Heart right ventricle (tissue), 16 donors: ENCODE data around the gene FOXE3. TPM values are rescaled to one million over a fixed set of nuclear protein-coding genes. Genes with fewer than 3 reads are reported as not detected.

Experiments used
- ATAC-seq, 8 donors: fragments of 200-7000 bp; cut with Tn5 transposase; one replicate each; pipeline ENCODE4 v1.9.1; 2020; ENCODE audit warnings: mild to moderate bottlenecking in 8 of 8, moderate library complexity in 8 of 8, moderate number of reproducible peaks in 1 of 8
- DNase-seq, 2 donors: peaks; one replicate each; pipeline ENCODE4 v3.0.0-alpha.2; 2020
- H3K27ac ChIP-seq, 10 donors: fragments of 200-600 bp; sonication (generic) in 2 of 10; one replicate each; pipeline versions ENCODE4 v1.5.0 to v1.8.0; 2020 to 2022; ENCODE audit warnings: mild to moderate bottlenecking in 3 of 10
- H3K27me3 ChIP-seq, 7 donors: fragments of 200-600 bp; one replicate each; pipeline ENCODE4 v1.8.0; 2021 to 2022; ENCODE audit warnings: mild to moderate bottlenecking in 2 of 7
- H3K36me3 ChIP-seq, 9 donors: fragments of 200-600 bp; sonication (generic) in 1 of 9; one replicate each; pipeline versions ENCODE4 v1.5.0 to v1.8.0; 2020 to 2022; ENCODE audit warnings: mild to moderate bottlenecking in 2 of 9
- H3K4me1 ChIP-seq, 9 donors: fragments of 200-600 bp; sonication (generic) in 1 of 9; one replicate each; pipeline versions ENCODE4 v1.5.0 to v1.8.0; 2020 to 2022; ENCODE audit warnings: mild to moderate bottlenecking in 4 of 9
- H3K4me3 ChIP-seq, 10 donors: fragments of 200-600 bp; sonication (generic) in 2 of 10; one replicate each; pipeline versions ENCODE4 v1.5.0 to v1.8.0; 2020 to 2022; ENCODE audit warnings: mild to moderate bottlenecking in 7 of 10, moderate library complexity in 2 of 10
- H3K9me3 ChIP-seq, 11 donors: fragments of 200-600 bp in 10 of 11; sonication (generic) in 2 of 11; one replicate each; pipeline versions ENCODE4 v1.5.0 to v1.8.0; 2013 to 2022; ENCODE audit warnings: mild to moderate bottlenecking in 2 of 11, control low read depth in 1 of 11, moderate library complexity in 1 of 11
- CTCF ChIP-seq, 9 donors: fragments of 200-600 bp; sonication (generic) in 2 of 9; IDR thresholded peaks; one replicate each; pipeline versions ENCODE4 v1.5.0 to v1.8.0; 2021 to 2022; ENCODE audit warnings: antibody characterized with exemption in 9 of 9, mild to moderate bottlenecking in 5 of 9, moderate library complexity in 1 of 9
- WGBS, 2 donors: extraction: QIAGEN DNeasy Blood & Tissue Kit; methylation state at CpG; one replicate each; pipeline ENCODE4 v1.1.7; 2013; ENCODE audit warnings: inconsistent platforms in 1 of 2; 5-methylcytosine and 5-hydroxymethylcytosine counted together
- intact Hi-C, 10 donors: fragments of 100-400 bp; cut with DNase I; formaldehyde crosslinking; loops; one replicate each; pipeline versions ENCODE4 v1.11.1 to v1.14.2; 2022
- polyA plus RNA-seq, 2 donors: library from polyadenylated mRNA; stranded (reverse); fragments of 200-250 nt; gene quantifications; one replicate each; pipeline ENCODE4 v1.2.3, GENCODE V29; 2013
- total RNA-seq, 10 donors: library from RNA; stranded (reverse); fragmentation: NEBNext Ultra II Directional in 3 of 10; extraction: Animal tissue kit (Norgen Biotek cat#: 25700) in 3 of 10; gene quantifications; one replicate each; pipeline versions ENCODE4 v1.2.1 to v1.2.4, GENCODE V29; 2021 to 2023
- donor health status: Arrhythmogenic right ventricular cardiomyopathy.
- donor health status: ischemic (EF 13 %, LVEDD 7.1; RV severe dilation, severe dysfunction).
- donor health status: healthy with polysubstance abuse.
- donor health status: DM: no; HTN: yes; CAD: no.
- donor health status: DM: no; HTN: no; CAD: no.
- donor health status: ischemic (EF 25% LVEDD 6.9; RV normal size, moderate dysfunction).
- donor health status: ischemic (EF 25% LVEDD 5.7; RV mildly dilated, moderate dysfunction).
- donor health status: healthy.
- donor health status: DM: yes; HTN: yes; CAD: no.
- donor health status: Ischemic cardiomyopathy.
- donor health status: ischemic (EF 35%, LVEDD 5.7; RV mildly dilated, moderate dysfunction).
- donor health status: nonischemic (EF 11% LVEDD 7.7; RV severe dilation, severe dysfunction).
- donor health status: DM: yes; HTN: yes; CAD: no.
- donor health status: PGD.
- donor health status: ischemic (EF 29% LVEDD 5.4; RV normal size, mild dysfunction).
- donor health status: nonischemic (EF 23%, LVEDD 6.1; RV moderate dilation, normal function).

FOXE3 gene
- total and polyA plus RNA-seq, 12 donors: 0.03 TPM; not detected in 11

DNA sequence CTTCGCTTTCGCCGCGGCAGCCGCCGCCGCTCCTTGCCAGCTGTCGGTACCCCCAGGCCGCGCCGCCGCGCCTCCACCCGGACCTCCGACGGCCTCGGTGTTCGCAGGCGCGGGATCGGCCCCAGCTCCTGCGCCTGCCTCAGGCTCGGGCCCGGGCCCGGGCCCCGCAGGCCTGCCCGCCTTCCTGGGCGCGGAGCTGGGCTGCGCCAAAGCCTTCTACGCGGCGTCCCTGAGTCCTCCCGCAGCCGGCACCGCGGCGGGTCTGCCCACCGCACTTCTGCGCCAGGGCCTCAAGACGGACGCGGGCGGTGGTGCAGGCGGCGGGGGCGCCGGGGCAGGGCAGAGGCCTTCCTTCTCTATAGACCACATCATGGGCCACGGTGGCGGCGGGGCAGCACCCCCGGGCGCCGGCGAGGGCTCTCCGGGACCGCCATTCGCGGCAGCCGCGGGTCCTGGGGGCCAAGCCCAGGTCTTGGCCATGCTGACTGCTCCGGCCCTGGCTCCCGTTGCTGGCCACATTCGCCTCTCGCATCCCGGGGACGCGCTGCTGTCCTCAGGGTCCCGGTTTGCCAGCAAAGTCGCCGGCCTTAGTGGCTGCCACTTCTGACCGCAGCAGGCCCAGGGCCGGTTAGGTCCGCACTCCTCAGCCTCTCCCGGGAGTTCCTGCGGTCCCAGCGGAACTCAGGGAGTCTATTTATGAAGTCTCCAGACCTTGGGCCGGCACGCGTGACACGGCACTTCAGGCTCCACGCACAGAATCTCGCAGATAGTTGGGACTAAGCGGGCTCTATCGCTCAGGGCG lies 23.1 kb downstream of the FOXE3 start:
- no peaks in the 10 kb centered on the region for H3K36me3 ChIP-seq
- H3K27ac ChIP-seq: no peak overlapping the region
- DNase-seq: no peak
- H3K4me1 ChIP-seq: peaks cover 0 to 38% (median 22%) of the 10 kb centered on the region in 9 donors
- peaks cover 32 to 99% (median 94%) of the 10 kb centered on the region in 7 donors for H3K27me3 ChIP-seq
- no peak for TF ChIP-seq CTCF (IDR thresholded peaks at IDR 0.05)
- H3K4me3 ChIP-seq: peak overlapping the region in 4 of 10 donors; percentile 8 to 77 (median 44)
- intact Hi-C loops: loop anchor here in 3 of 10 donors (5.0 kb wide), 3 partner anchors 133 to 273 kb away; no protein-coding TSS in a partner anchor
- no peak for ATAC-seq
- no peaks in the 10 kb centered on the region for H3K9me3 ChIP-seq
- 7 to 15% methylated on average over 84 to 86 of the region's 86 CpGs for WGBS, 2 donors

DNA sequence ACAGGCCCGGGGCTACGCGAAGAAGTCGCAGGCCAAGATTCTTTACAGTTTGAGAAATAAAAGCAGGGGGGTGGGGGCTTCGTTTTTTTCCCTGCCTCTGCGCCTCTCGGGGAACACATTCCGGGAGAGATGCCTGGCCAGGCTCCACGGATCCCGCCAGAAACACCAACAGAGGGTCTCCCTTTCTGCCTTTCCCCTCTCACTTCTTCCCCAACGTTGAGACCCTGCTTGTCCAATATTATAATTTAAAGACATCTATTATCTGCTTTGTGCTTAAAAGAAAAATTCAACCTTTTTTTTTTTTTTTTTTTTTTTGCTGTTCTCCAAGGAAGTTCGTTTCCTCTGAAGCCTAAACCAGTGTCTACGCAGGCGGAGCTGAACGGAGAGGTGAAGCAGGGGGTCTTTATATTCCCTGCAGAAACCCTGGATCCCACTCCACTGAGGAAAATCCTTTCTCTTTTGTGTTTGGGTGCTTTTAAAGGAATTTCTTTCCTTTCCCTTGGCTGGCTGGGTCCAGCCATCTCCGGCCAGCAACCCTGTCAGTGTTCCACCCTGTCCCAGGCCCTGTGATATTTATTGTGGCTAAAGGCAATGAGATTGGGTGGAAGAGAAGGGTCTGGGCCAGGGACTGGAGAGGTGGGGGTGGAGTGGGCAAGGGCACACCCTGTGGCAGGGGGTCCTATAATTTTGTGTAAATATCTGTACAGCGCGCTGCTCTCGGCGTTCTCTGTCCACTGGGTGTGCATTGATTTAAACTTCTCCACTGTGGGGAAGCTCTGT lies 23.9 kb downstream of the FOXE3 start:
- DNase-seq (no peak), ATAC-seq (no peak)
- no peak overlapping the region for H3K27ac ChIP-seq
- H3K4me1 ChIP-seq: peaks cover 5 to 39% (median 24%) of the 10 kb centered on the region in 9 donors
- intact Hi-C loops: loop anchor here in 3 of 10 donors (5.0 kb wide), 4 partner anchors 132 to 272 kb away; no protein-coding TSS in a partner anchor
- no peaks in the 10 kb centered on the region for H3K36me3 ChIP-seq
- H3K27me3 ChIP-seq: peaks cover 40 to 99% (median 94%) of the 10 kb centered on the region in 7 donors
- 56 to 62% methylated on average over 20 of the region's 20 CpGs for WGBS, 2 donors
- no peak overlapping the region for H3K4me3 ChIP-seq
- no peak for TF ChIP-seq CTCF (IDR thresholded peaks at IDR 0.05)
- no peaks in the 10 kb centered on the region for H3K9me3 ChIP-seq

DNA sequence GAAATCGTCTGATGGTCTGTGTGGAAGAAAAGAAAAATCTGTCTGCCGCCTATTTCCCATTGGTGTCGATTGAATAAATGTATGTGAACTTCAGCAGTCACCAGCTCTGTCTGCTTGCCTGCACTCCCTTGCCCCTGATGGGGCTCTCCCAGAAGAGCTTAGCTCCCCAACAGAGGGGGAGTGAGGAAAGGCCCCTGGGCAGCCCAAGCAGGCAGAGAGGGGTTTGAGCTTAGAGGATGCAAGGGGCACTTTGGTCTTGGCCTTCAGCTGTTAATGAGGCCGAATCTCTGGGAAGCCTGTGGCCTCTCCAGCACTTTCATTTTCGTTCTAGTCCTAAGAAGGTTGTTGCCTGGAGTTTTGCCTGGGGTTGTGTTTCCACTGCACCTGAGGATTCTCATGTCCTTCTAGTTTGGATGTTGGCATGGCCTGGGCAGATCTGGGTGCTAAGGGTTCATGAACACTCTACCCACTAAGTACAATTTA lies 24.6 kb downstream of the FOXE3 start:
- WGBS, 2 donors: 62 to 67% methylated on average over 5 of the region's 5 CpGs
- Histone ChIP-seq H3K36me3 (no peaks in the 10 kb centered on the region), H3K4me3 (no peak overlapping the region), H3K4me1 (peaks cover 6 to 41% (median 25%) of the 10 kb centered on the region in 9 donors), H3K9me3 (no peaks in the 10 kb centered on the region), H3K27me3 (peaks cover 44 to 99% (median 94%) of the 10 kb centered on the region in 7 donors), H3K27ac (no peak overlapping the region)
- DNase-seq (no peak), ATAC-seq (no peak)
- no peak for TF ChIP-seq CTCF (IDR thresholded peaks at IDR 0.05)
- intact Hi-C loops: loop anchor here in 1 of 10 donors (5.0 kb wide), 1 partner anchor 262 kb away; no protein-coding TSS in a partner anchor

DNA sequence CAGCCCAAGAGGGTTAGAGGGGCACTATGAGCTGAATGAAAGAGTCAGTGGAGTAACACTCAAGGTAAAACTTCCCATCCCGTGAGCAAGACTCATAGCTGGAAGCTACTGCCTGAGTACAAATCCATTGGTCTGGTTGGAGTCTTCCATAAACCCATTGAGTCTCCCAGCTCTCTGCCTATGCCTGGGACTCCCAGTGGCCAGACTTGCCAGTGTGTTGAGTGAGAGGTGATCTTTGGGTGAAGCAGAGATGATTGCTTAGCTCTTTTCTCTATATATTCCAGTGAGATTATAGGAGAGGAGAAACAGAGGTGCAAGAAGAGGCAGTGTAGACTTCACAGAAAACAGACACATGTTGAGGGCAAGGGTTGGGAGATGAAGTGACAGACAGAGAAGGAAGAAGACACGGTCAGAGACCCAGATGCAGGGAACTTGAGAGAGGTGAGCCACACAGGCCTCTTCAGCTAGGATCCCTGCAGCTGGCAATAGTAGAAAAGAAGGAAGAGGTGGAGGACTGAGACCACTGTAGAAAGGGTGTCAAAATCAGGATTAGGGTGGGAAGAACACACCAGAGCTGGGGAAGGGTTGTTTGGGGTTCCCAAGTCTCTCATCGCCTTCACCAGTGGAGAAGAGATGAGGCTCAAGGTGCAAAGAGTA lies 25.5 kb downstream of the FOXE3 start:
- 85 to 89% methylated on average over 3 of the region's 3 CpGs for WGBS, 2 donors

More for the DNA sequence above, 25.5 kb downstream of the FOXE3 start:
- ATAC-seq: no peak
- H3K27me3 ChIP-seq: peaks cover 46 to 99% (median 94%) of the 10 kb centered on the region in 7 donors
- intact Hi-C loops: loop anchor here in 1 of 10 donors (5.0 kb wide), 1 partner anchor 261 kb away; no protein-coding TSS in a partner anchor
- no peak overlapping the region for H3K27ac ChIP-seq
- H3K4me1 ChIP-seq: peaks cover 6 to 37% (median 18%) of the 10 kb centered on the region in 9 donors
- H3K9me3 ChIP-seq: no peaks in the 10 kb centered on the region
- TF ChIP-seq CTCF (IDR thresholded peaks at IDR 0.05): no peak
- H3K4me3 ChIP-seq: no peak overlapping the region
- DNase-seq: no peak
- no peaks in the 10 kb centered on the region for H3K36me3 ChIP-seq
